Upper lobe of left lung (tissue), 4 donors: ENCODE measurements around the gene TSPYL4.

ENCODE experiments used
- CTCF ChIP-seq, 6 experiments: fragments of 450-650 bp in 4 of 6; fragments of 200-600 bp in 2 of 6; sonication (generic) in 2 of 6; IDR thresholded peaks; one replicate each; pipeline ENCODE4 v1.5.1; 2016 to 2019; ENCODE audit warnings: antibody characterized with exemption in 6 of 6
- POLR2AphosphoS5 ChIP-seq, 2 donors: sonication (generic); formaldehyde crosslinking; IDR thresholded peaks; one replicate each; pipeline ENCODE4 v1.5.1; 2017; ENCODE audit warnings: antibody characterized with exemption in 2 of 2

DNA sequence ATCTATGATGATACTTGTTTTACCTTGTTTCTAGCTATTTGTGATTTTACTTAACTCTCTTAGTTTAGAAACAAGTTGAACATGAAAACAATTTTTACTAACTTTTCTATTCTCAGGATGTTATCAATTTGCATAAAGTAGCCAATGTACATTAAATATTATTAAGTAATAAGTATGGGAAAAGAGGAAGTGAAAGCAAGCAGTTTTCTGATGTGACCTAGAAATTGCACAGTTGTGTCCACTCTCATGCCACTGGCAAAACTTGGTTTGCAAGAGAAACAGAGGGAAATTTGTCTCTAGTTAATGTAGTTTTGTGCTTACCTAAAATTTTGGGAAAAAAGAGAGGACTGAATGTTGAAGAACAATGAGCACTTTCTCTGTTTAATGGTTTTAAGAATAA, 45.1 kb upstream of the TSPYL4 start:
- TF ChIP-seq CTCF (IDR thresholded peaks at IDR 0.05): no peak
- no peak for TF ChIP-seq POLR2AphosphoS5 (IDR thresholded peaks at IDR 0.05)
